H9 (cell line): ENCODE results near the gene RAI14. TPM values are rescaled to one million over a fixed set of nuclear protein-coding genes. Genes with fewer than 3 reads are reported as not detected.

ENCODE experiments used
- DNase-seq: peaks from one replicate; pipeline ENCODE4 v3.0.0-alpha.2; 2017
- H2AFZ ChIP-seq: one replicate; pipeline ENCODE4 v1.6.1; 2013; ENCODE audit warnings: mild to moderate bottlenecking, low read length, control low read depth, moderate library complexity
- H2AK5ac ChIP-seq: 2 replicates; pipeline ENCODE4 v1.6.1; 2013; ENCODE audit warnings: low read length, control low read depth, mixed read lengths; ENCODE audit not compliant: insufficient read length
- H2BK120ac ChIP-seq: one replicate; pipeline ENCODE4 v1.6.1; 2013; ENCODE audit warnings: low read depth, mild to moderate bottlenecking, low read length, control low read depth, inconsistent platforms; ENCODE audit not compliant: poor library complexity, severe bottlenecking
- H2BK12ac ChIP-seq: 2 replicates; pipeline ENCODE4 v1.6.1; 2013; ENCODE audit warnings: low read length, control low read depth, mixed read lengths, low read depth; ENCODE audit not compliant: insufficient read length
- H2BK15ac ChIP-seq: 2 replicates; pipeline ENCODE4 v1.6.1; 2013; ENCODE audit warnings: low read depth, low read length, control low read depth
- H2BK20ac ChIP-seq: one replicate; pipeline ENCODE4 v1.6.1; 2013; ENCODE audit warnings: low read depth, mild to moderate bottlenecking, low read length, control low read depth, inconsistent platforms; ENCODE audit not compliant: poor library complexity, severe bottlenecking
- H2BK5ac ChIP-seq: 2 replicates; pipeline ENCODE4 v1.6.1; 2013; ENCODE audit warnings: low read length, control low read depth, mixed read lengths; ENCODE audit not compliant: insufficient read length
- H3K14ac ChIP-seq: 2 replicates; pipeline ENCODE4 v1.6.1; 2013; ENCODE audit warnings: low read length, control low read depth; ENCODE audit not compliant: insufficient read depth
- H3K18ac ChIP-seq: 2 replicates; pipeline ENCODE4 v1.6.1; 2013; ENCODE audit warnings: low read depth, mild to moderate bottlenecking, mixed read lengths, low read length, control low read depth; ENCODE audit not compliant: insufficient read length
- H3K23ac ChIP-seq: 2 replicates; pipeline ENCODE4 v1.6.1; 2013; ENCODE audit warnings: low read length, control low read depth, mixed read lengths, low read depth; ENCODE audit not compliant: insufficient read length
- H3K23me2 ChIP-seq: 2 replicates; pipeline ENCODE4 v1.6.1; 2013; ENCODE audit warnings: low read depth, mild to moderate bottlenecking, mixed read lengths, low read length, control low read depth; ENCODE audit not compliant: insufficient read length, poor library complexity, severe bottlenecking
- H3K27ac ChIP-seq: 2 replicates; pipeline ENCODE4 v1.5.1; 2013; ENCODE audit warnings: low read length, control low read depth, mixed read lengths, low read depth; ENCODE audit not compliant: insufficient read length
- H3K27me3 ChIP-seq: 2 replicates; pipeline ENCODE4 v1.6.1; 2013; ENCODE audit warnings: low read length, control low read depth, inconsistent platforms; ENCODE audit not compliant: insufficient read depth
- H3K4ac ChIP-seq: 2 replicates; pipeline ENCODE4 v1.6.1; 2013; ENCODE audit warnings: low read depth, mild to moderate bottlenecking, control low read depth, inconsistent platforms, low read length, moderate library complexity
- H3K4me1 ChIP-seq: 2 replicates; pipeline ENCODE4 v1.6.1; 2013; ENCODE audit warnings: low read length, control low read depth, inconsistent platforms; ENCODE audit not compliant: insufficient read depth
- H3K4me2 ChIP-seq: 2 replicates; pipeline ENCODE4 v1.6.1; 2013; ENCODE audit warnings: low read length, control low read depth, mixed read lengths; ENCODE audit not compliant: insufficient read length, insufficient read depth
- H3K56ac ChIP-seq: 2 replicates; pipeline ENCODE4 v1.6.1; 2013; ENCODE audit warnings: low read depth, mild to moderate bottlenecking, mixed read lengths, low read length, control low read depth; ENCODE audit not compliant: insufficient read length
- H3K79me1 ChIP-seq: 2 replicates; pipeline ENCODE4 v1.6.1; 2013; ENCODE audit warnings: low read depth, mild to moderate bottlenecking, moderate library complexity, low read length, control low read depth, inconsistent platforms; ENCODE audit not compliant: insufficient read depth, poor library complexity, severe bottlenecking
- H3K79me2 ChIP-seq: 2 replicates; pipeline ENCODE4 v1.6.1; 2013; ENCODE audit warnings: low read length, control low read depth, inconsistent platforms; ENCODE audit not compliant: insufficient read depth
- H3K9ac ChIP-seq: 2 replicates; pipeline ENCODE4 v1.6.1; 2013; ENCODE audit warnings: low read length, control low read depth, mixed read lengths; ENCODE audit not compliant: insufficient read length; ENCODE audit errors: extremely low read depth
- H3K9me3 ChIP-seq: one replicate; pipeline ENCODE4 v1.6.1; 2013; ENCODE audit warnings: low read depth, low read length, inconsistent platforms; ENCODE audit not compliant: control insufficient read depth
- H3T11ph ChIP-seq: one replicate; pipeline ENCODE4 v1.6.1; 2013; ENCODE audit warnings: mild to moderate bottlenecking, low read length, control low read depth, inconsistent platforms
- H4K20me1 ChIP-seq: one replicate; pipeline ENCODE4 v1.6.1; 2013; ENCODE audit not compliant: control insufficient read depth, insufficient read length, insufficient read depth
- H4K5ac ChIP-seq: 2 replicates; pipeline ENCODE4 v1.6.1; 2013; ENCODE audit warnings: low read depth, mild to moderate bottlenecking, mixed read lengths, low read length, control low read depth; ENCODE audit not compliant: insufficient read length
- H4K8ac ChIP-seq: replicated peaks from 2 replicates; pipeline ENCODE4 v1.6.1; 2013; ENCODE audit warnings: low read length, control low read depth, mixed read lengths, low read depth; ENCODE audit not compliant: insufficient read length
- H4K91ac ChIP-seq: 2 replicates; pipeline ENCODE4 v1.6.1; 2013; ENCODE audit warnings: low read depth, mild to moderate bottlenecking, moderate library complexity, mixed read lengths, low read length, control low read depth; ENCODE audit not compliant: insufficient read length
- H3K27ac Mint-ChIP-seq, 3 experiments: 2 replicates in 2 of 3; 3 replicates in 1 of 3; pipeline ENCODE4 v1.8.0; 2020 to 2021; ENCODE audit warnings: mixed read lengths in 3 of 3, mild to moderate bottlenecking in 1 of 3, moderate library complexity in 1 of 3
- H3K27me3 Mint-ChIP-seq: 2 replicates; pipeline ENCODE4 v1.8.0; 2021; ENCODE audit warnings: low read depth, mild to moderate bottlenecking, moderate library complexity, mixed read lengths
- H3K36me3 Mint-ChIP-seq, 3 experiments: 2 replicates in 2 of 3; 3 replicates in 1 of 3; pipeline ENCODE4 v1.8.0; 2020 to 2021; ENCODE audit warnings: low read depth in 3 of 3, mixed read lengths in 3 of 3; ENCODE audit not compliant: insufficient read depth in 1 of 3
- H3K4me1 Mint-ChIP-seq, 2 experiments: 2 replicates each; pipeline ENCODE4 v1.8.0; 2020; ENCODE audit warnings: mixed read lengths in 2 of 2
- H3K4me3 Mint-ChIP-seq, 2 experiments: 2 replicates in 1 of 2; 3 replicates in 1 of 2; pipeline ENCODE4 v1.8.0; 2020 to 2021; ENCODE audit warnings: mild to moderate bottlenecking in 2 of 2, mixed read lengths in 2 of 2, moderate library complexity in 1 of 2
- H3K9me3 Mint-ChIP-seq, 2 experiments: 2 replicates in 1 of 2; 3 replicates in 1 of 2; pipeline ENCODE4 v1.8.0; 2020; ENCODE audit warnings: mild to moderate bottlenecking in 2 of 2, mixed read lengths in 2 of 2, moderate library complexity in 1 of 2
- WGBS: extraction: QIAGEN DNeasy Blood & Tissue Kit; methylation state at CpG from one replicate; pipeline ENCODE4 v1.1.7; 2013; ENCODE audit warnings: missing lambda C conversion rate, low lambda C conversion rate, mixed read lengths; ENCODE audit not compliant: insufficient read length; ENCODE audit errors: extremely low coverage; 5-methylcytosine and 5-hydroxymethylcytosine counted together
- total RNA-seq: library from RNA; stranded (reverse); gene quantifications from 2 replicates; pipeline ENCODE4 v1.2.1, GENCODE V29; 2021
- TF ChIP-seq, protein P1 (sequence below): fragments of 200-600 bp; sonication (generic); conservative IDR thresholded peaks from 3 replicates; pipeline ENCODE4 v1.8.0; 2021; ENCODE audit warnings: antibody characterized with exemption, mild to moderate bottlenecking

Gene RAI14
- total RNA-seq, 1 experiment from 2014 or later: 127 TPM

GRCh38 chr5:34841816-34842215 lies 185.7 kb downstream of the RAI14 start:
- Histone ChIP-seq H2AFZ (no peak overlapping the region), H3K23ac (no peak overlapping the region), H2BK5ac (no peak overlapping the region), H4K5ac (no peak overlapping the region), H4K91ac (no peak overlapping the region), H2BK120ac (no peak overlapping the region), H3K23me2 (peaks cover 8% of the 10 kb centered on the region), H3T11ph (no peak overlapping the region), H3K56ac (no peak overlapping the region), H3K18ac (no peak overlapping the region), H3K79me2 (no peaks in the 10 kb centered on the region), H2BK12ac (no peak overlapping the region), H2BK15ac (no peak overlapping the region), H4K20me1 (no peaks in the 10 kb centered on the region), H3K27ac (no peak overlapping the region), H3K4me1 (no peaks in the 10 kb centered on the region; the same call in 1 of the 2 replicates), H2AK5ac (no peak overlapping the region), H3K9me3 (no peaks in the 10 kb centered on the region), H3K9ac (no peak overlapping the region), H3K4ac (no peak overlapping the region), H3K14ac (no peak overlapping the region), H2BK20ac (no peak overlapping the region), H3K79me1 (no peaks in the 10 kb centered on the region), H3K4me2 (no peak overlapping the region), H4K8ac (no peak overlapping the region), H3K27me3 (no peaks in the 10 kb centered on the region)
- H3K27me3 Mint-ChIP-seq: no peaks in the 10 kb centered on the region; the same call in 1 of the 2 replicates
- peaks cover 16 to 20% of the 10 kb centered on the region in 2 experiments for H3K4me1 Mint-ChIP-seq
- H3K27ac Mint-ChIP-seq: no peak overlapping the region
- peaks cover 4 to 16% (median 5%) of the 10 kb centered on the region in 3 experiments; a peak in 6 of 7 replicates for H3K36me3 Mint-ChIP-seq
- TF ChIP-seq, protein P1, sequence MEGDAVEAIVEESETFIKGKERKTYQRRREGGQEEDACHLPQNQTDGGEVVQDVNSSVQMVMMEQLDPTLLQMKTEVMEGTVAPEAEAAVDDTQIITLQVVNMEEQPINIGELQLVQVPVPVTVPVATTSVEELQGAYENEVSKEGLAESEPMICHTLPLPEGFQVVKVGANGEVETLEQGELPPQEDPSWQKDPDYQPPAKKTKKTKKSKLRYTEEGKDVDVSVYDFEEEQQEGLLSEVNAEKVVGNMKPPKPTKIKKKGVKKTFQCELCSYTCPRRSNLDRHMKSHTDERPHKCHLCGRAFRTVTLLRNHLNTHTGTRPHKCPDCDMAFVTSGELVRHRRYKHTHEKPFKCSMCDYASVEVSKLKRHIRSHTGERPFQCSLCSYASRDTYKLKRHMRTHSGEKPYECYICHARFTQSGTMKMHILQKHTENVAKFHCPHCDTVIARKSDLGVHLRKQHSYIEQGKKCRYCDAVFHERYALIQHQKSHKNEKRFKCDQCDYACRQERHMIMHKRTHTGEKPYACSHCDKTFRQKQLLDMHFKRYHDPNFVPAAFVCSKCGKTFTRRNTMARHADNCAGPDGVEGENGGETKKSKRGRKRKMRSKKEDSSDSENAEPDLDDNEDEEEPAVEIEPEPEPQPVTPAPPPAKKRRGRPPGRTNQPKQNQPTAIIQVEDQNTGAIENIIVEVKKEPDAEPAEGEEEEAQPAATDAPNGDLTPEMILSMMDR: no peak
- DNase-seq: no peak
- no peak overlapping the region for H3K4me3 Mint-ChIP-seq
- peaks cover 3 to 4% of the 10 kb centered on the region in 2 experiments; a peak in 3 of 5 replicates for H3K9me3 Mint-ChIP-seq
- WGBS: no CpG with 5 or more reads among the region's 2 CpGs
